Tibial nerve (tissue), 4 donors: ENCODE results near the gene AFF3.

Source experiments
- EP300 ChIP-seq, 2 donors: sonication (generic); formaldehyde crosslinking; IDR thresholded peaks; one replicate each; pipeline ENCODE4 v1.6.1; 2017; ENCODE audit warnings: antibody characterized with exemption in 2 of 2, mild to moderate bottlenecking in 1 of 2
- POLR2A ChIP-seq, 2 donors: fragments of 450-650 bp; IDR thresholded peaks; one replicate each; pipeline ENCODE4 v1.6.1; 2017; ENCODE audit warnings: antibody characterized with exemption in 2 of 2, mild to moderate bottlenecking in 2 of 2, moderate library complexity in 2 of 2
- TF ChIP-seq, protein P1 (sequence below), 5 experiments: fragments of 200-600 bp in 3 of 5; fragments of 450-650 bp in 2 of 5; sonication (generic) in 3 of 5; IDR thresholded peaks; one replicate each; pipeline ENCODE4 v1.5.1; 2016 to 2019; ENCODE audit warnings: antibody characterized with exemption in 5 of 5, mild to moderate bottlenecking in 3 of 5, moderate library complexity in 2 of 5

DNA sequence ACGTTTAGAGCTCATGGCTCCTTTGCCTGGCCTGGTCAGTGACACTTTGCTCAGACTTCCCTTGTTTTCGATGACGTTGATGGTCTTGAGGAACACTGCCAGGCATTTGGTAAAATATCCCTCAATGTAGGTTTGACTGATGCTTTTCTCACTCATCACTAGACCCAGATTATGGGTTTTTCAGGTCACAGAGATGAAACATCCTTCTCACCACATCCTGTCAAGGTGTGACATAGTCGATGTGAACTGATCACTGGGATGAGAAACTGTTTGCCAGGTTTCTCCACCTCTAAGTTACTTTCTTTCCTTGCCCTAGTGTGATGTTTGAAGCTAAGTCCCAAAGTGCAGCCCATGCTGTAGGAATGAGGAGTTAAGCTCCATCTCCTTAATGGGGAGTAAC, 81.5 kb downstream of the AFF3 start:
- TF ChIP-seq POLR2A (IDR thresholded peaks at IDR 0.05) = no peak
- TF ChIP-seq, protein P1, sequence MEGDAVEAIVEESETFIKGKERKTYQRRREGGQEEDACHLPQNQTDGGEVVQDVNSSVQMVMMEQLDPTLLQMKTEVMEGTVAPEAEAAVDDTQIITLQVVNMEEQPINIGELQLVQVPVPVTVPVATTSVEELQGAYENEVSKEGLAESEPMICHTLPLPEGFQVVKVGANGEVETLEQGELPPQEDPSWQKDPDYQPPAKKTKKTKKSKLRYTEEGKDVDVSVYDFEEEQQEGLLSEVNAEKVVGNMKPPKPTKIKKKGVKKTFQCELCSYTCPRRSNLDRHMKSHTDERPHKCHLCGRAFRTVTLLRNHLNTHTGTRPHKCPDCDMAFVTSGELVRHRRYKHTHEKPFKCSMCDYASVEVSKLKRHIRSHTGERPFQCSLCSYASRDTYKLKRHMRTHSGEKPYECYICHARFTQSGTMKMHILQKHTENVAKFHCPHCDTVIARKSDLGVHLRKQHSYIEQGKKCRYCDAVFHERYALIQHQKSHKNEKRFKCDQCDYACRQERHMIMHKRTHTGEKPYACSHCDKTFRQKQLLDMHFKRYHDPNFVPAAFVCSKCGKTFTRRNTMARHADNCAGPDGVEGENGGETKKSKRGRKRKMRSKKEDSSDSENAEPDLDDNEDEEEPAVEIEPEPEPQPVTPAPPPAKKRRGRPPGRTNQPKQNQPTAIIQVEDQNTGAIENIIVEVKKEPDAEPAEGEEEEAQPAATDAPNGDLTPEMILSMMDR (IDR thresholded peaks at IDR 0.05) = no peak
- no peak for TF ChIP-seq EP300 (IDR thresholded peaks at IDR 0.05)
